Stimulated activated CD8-positive, alpha-beta memory T cell treated with anti-CD3 and anti-CD28 coated beads, Interleukin-15, amount 100 ng/mL, for 48 hours (primary cell): Measurements from ENCODE around the gene C3orf18.

Source experiments
- DNase-seq, 2 donors: peaks; one replicate each; pipeline ENCODE4 v3.0.0-alpha.2; 2020; ENCODE audit warnings: low read depth in 2 of 2

C3orf18 gene

DNA sequence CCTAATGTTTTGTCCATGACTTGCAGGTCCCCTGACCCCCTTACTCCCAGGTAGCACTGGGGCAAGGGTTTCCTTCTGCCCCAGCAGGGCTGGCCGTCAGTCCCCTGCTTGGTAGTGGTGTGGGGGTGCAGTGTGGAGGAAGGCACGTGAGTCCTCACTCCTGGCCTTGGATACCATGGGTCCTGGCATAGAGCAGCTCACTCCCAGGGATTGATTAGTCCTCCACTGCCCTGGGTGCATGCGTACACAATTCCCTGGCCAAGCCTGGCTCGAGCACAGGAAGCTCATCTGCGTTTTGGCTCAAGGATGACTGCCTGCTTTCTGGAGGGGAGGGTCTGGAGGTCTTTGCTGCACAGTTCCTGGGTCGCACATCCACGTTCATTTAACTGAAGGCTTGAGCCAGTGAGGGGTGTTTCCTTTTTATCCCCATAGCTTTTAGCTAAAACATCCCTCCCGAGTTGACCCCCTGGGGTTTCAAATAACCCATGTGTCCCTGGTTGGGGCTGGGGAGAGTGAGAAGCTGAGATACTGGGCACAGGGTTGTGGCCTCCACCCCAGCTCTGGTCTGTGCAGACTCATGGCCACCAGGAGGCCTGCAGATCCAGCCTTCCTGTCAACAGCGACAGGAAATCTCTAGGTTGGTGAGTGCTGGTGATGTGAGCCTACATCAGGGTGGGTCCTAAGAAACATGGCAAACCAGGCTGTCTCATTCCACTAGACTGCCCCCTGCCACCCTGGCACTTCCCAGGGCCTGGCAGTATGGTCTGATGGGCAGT, 13.3 kb upstream of the C3orf18 start:
- DNase-seq, result no peak

DNA sequence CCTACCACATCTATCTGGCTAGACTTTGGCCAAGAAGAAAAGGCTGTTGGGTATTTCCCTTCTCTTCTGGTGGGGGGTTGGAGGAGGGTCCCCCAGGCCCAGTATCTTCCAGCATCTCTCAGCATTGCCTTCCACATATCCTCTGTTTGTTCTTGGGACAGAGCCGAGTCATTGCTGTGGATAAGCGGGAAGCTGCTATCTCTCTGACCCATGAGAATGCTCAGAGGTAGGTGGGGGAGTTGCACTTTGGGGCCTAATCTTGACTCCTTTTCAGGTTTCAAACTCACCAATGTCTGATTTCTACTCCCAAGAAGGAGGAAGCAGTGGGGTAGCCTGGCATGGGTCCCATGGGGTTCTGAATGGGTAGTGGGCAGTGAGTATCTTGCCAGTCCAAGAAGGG, 9.8 kb upstream of the C3orf18 start:
- no peak for DNase-seq

DNA sequence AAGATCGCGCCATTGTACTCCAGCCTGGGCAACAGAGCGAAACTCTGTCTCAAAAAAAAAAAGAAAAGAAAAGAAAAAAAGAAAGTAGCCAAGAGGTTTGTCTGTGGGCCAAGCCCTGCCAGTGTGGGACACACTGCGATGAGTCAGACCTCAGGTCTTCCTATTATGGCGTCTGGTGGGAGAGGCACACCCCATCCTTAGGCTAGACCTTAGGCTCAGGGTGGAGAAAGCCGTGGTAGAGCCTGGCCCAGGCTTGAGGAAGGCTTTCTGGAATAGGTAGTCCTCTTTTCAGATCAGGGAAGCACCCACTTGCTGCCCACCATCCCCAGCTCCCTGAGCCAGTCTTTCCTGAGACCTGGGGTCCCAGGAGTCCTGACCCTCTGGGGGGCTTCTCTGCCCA, 7.8 kb upstream of the C3orf18 start:
- DNase-seq, result no peak

DNA sequence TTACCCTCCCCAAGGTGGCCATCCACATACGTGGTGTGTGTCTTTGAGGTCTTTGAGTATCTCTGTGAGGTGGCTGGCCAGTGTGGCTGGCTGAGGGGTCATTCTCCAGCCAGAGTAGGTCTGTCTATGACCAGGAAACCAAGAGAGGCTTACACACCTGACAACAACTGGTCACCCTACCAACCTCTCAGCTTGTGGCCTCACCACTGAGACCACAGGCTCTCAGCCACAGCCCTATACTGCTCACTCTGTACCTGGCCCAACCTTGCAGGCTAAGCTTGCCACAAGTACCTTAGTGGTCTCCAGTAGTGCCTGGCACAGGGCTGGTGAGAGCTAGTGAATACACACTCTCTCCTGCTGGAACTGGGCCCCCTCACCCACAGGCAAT, 6.9 kb upstream of the C3orf18 start:
- peak; percentile 42 to 60 for DNase-seq

DNA sequence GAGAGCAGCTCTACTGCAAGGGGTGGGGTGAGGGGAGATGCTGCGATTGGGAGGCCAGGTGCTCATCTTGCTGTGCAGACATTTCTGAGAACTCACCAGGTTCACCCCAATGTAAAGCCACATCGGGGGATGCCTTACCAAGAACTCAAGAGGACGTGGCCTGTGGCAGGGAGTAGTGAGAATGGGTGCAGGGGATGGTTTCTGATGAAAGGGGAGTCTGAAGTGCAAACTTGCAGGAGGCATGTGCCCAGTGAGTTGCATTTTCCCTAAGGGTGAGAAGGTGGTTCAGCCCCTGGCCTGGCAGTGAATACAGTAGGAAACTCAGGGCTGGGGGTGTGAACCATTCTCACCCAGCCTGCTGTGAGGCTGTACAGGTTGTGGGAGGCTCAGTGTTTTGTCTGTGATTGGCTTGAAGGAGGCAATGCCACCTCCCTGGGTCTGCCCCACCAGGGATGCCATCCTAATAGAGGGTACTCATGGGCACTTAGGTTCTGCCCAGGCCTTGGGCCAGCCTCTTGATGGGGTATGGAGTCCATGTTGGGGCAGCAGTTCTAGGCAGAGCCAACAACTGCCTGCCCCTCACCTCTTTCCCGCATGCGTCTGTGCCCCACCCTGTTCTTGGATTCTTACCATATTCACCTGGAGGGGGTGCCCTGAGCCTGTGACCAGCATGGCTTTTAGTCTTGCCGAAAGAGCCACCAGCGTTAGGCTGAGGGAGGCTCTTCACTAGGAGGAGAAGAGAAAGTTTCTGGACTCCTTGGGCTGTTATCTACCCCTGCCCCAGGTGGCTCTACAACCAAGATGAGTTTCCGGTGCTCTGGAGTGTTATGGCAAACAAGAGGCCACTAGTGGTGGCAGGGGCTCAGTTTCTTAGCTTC, 6.3 kb upstream of the C3orf18 start:
- peak; percentile 81 to 85 for DNase-seq

DNA sequence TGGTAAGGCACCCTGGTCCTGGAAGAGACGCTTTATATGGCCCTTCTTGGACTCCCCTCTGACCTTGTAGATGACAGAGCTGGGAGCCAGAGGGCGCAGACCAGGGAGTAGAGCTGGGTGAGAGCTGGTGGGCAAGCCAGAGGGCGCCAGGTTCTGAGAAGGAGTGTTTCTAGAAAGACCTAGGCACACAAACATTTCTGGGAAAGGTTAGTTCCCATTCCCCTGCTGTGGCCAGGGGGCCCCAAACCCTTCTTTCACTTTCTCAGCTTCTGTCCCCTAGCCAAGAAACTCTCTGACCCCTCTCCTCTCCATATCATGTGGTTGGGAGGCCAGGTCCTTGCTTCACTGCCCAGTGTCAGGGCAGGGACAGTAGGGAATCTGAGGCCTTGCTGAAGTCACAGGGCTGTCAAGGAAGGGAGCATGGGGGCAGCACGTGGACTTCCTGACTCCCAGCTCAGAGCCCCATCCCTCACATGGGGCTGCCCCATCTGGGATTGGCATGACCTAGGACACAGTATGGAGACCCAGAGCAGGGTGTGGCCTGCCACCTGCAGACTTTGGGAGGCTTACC, 5.3 kb upstream of the C3orf18 start:
- DNase-seq, result peak; percentile 67 to 69

DNA sequence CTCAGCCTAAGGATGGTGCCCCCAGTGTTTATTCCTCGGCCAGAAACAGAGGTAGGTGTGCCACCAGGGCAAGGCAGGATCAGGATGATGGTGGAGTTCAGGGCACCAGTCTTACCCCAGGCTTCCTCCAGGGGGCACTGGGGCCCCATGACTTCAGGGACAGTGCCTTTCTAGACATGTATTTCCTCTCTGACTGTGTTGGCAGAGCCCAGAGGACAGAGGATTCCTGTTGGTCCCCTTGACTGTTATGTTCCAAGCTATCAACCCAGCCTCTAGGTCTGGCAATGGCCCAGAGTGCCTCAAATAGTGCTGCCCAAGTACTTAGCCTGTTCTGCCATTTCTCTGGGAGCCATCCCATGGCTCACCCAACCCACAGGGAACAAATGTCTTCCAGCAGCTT, 4.6 kb upstream of the C3orf18 start:
- DNase-seq, result peak; percentile 69 to 73

DNA sequence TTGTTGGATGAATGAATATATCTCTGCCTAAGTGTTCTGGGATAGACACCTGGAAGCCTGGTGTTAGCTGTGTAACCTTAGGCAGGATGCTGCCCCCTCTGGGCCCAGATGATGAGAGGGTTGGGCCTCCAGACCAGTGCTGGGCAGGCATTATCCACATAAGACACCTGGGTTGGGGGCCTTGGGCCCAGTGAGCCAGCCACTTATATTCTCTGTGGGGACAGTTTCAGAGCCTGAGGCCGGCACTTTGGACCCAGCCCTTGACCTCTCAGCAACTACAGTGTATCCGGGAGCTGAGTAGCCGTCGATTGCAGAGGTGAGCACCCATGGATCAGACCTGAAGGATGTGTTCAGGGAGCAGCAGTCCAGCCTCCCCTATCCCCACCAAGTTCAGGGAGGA, 3.9 kb upstream of the C3orf18 start:
- DNase-seq, result no peak

DNA sequence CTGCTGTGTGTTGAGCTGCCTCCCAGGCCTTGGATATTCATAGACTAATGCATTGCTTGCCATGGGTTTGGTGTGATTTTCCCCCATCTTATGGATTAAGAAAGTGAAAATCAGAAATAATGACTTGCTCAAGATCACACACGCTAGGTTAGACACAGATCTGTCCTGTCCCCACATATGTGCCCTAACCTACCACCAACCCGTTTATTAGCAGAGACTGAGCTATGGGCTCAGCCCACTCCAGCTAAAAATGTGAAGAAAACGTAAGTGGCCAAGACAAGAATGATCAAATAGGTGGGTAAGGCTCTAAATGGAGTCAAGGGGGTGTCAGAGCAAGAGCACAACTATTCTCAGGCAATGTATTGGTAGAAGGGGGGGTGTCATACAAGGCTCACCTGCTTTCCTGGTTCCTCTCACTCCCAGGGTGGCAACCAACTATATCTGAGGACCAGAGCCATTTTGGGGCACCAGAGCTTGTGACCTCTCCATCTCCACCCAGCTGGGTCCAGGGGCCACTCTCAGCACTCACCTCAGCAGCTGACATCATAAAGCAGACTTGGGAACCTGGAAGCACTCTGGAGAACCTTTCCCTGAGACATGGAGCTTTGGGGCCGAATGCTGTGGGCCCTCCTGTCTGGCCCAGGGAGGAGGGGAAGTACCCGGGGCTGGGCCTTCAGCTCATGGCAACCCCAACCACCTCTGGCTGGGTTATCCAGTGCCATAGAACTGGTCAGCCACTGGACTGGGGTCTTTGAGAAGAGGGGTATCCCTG, 3.1 kb upstream of the C3orf18 start:
- no peak for DNase-seq

DNA sequence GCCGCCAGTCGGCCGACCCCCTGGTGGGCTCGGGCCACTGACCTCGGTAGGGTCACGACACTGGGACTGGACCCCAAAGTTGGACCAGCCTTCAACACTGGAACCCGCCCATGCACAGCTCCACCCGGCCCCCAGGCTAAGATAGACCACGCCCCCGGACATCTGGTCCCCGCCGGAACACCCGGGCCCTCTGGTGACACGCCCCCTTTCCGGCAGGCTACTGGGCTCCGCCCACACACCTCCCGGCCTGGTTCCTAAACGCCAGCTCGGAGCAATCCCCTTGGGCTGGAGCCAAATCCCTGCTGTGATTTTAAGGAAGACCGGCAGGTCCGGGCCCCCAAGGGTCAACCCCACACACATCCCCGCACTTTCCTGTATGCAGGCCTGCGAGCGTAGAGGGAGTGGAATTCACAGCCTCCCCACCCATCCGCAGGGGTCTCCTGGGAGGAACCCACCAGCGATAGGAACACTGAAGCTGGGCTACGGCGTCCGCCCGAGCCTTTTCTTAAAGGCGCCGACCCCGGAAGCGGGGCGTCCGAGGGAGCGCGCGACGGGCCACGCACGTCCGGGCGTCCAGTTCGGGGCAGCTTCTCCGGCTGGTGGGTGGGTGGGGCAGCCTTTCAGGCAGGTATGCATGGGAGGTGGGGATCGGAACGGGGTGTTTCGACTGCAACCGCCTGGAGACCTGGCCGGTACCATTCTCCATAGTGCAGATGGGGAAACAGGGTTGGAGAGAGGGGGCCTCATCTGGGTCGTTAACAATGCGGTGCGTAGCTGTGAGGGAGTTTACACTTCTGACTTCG, 1.6 kb upstream of the C3orf18 start, which contains the start of gene HEMK1:
TSS of gene HEMK1 (plus strand) at position 576 of the 803 bp plus-strand sequence. CDS start 1,583 bp downstream, outside the sequence.
- DNase-seq, result peak; percentile 95 to 96

DNA sequence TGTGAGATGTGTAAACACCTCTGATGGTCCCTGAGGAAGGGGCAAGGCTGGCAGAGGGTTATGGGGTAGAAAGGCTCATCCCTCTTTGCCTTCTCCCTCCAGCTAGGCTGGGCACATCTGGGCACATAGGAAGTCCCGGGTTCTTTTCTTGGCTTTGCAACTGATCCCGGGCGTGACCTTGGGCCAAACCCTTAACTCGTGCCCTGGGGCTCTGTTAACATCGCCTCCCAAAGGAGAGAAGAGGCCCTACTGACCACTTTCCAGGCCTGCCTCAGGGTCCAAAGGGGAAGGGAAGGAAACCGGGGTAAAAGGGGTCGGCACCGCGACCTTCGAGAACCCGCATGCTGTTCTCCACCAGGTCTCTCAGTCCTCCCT, 549 bp downstream of the C3orf18 start:
- DNase-seq, result no peak

DNA sequence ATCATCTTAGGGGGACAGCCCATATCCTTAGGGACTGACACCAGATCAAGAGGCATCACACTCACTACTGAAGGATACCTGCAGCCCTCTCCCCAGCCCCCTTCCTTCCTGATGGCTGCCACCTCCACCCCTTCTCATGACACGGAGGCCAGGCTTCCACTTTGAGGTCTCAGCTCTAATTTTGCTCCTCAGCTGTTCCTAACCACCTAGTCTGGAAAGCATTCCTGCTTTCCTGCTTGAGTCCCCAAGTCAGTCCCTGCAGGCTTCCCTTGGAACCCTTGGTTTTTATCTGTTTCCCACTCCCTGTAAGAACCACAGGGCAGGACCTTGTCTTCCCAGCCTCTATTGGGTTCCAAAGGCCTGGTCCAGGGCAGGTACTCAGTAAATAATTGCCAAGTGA, 3.2 kb downstream of the C3orf18 start:
- no peak for DNase-seq

DNA sequence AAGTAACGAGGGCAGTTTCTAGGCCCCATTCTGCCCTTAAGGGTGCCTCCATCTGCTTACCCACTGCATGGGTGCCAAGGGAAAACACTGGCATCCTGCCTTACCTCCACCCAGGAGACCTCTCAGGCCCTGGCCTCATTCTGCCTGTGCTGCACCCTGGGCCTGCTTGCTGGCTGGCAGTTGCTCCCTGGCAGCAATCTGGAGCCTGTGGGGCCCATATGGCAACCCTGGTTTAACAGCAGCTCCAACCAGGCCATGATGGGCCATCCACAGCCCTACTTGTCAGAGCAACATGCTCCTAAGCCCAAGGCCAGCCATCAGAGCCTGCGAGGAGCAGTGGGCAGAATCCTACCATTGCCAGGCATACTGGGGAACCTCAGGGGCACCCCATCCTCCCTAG, 3.7 kb downstream of the C3orf18 start:
- no peak for DNase-seq

DNA sequence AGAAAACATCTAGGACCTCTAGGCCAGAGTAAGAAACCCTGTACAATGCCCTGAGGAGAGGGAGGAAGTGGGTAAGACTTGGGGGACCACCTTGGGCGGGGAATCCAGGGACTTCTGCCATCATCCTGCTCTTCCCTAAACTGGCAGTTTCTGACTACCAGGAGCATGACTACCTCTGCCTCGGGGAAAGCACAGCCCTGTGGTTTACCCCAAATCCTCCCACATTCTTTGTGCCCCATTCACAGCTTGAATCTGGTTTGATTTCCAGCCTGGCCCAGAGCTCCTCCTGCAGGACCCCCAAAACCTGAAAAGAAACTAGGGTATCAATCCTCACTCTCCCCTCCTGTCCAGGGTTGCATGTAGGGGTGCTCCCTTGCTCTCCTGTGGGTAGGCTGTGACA, 4.7 kb downstream of the C3orf18 start:
- no peak for DNase-seq

DNA sequence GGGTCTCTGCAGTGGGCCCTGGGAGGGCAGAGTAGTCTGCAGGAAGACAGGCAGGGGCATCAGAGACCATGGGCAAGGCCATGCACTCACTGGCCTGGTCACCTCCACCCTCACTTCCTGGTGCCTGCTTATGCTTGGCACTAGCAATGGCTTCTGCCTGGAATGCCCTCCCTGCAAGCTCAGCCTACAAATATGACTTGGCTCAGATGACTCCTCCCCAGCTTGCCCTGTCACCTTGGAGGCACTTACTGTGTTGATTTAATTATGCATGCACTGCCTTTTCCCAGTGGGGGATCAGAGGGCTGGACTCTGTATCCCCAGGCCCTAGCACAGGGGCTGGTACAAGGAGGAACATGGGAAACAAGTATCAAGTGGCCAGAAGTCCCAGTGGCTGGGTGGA, 7.8 kb downstream of the C3orf18 start:
- no peak for DNase-seq

DNA sequence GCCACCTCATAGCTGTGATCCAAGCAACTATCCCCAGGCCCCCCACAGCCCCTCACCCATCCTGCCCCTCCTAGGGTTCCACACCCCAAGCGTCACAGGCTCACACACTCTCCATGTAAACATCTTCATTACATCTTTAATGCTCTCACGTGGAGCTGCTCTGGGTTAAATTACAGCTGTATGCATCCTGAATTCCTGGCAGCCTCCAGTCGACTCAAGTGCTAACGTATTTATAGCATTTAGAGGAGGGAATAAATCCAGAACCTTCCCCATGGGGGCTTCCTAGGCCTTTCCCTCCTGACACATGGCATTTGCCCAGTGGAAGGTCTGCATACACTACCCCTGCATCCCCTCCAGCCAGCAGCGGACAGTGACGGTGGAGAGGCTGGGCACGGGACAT, 9.6 kb downstream of the C3orf18 start:
- no peak for DNase-seq

DNA sequence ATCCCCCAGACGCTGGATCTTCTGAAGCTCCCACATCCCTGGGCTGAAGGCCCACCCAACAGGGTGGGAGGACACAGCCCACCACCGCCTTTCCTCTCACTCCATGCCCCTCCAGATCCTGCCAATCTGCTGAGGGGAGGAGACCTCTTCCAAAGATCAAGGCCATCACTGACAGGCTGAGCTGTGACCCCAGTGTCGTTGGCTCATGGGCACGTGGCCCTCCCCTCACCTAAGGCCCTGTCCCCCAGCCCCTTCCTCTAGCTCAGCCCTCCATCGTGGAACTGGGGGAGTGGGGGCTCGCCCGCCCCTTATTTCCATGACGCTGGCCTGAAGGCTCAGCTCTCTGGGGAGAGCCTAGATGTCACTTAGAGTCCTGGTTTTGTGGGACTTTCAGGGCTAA, 10.4 kb downstream of the C3orf18 start:
- DNase-seq, result no peak

DNA sequence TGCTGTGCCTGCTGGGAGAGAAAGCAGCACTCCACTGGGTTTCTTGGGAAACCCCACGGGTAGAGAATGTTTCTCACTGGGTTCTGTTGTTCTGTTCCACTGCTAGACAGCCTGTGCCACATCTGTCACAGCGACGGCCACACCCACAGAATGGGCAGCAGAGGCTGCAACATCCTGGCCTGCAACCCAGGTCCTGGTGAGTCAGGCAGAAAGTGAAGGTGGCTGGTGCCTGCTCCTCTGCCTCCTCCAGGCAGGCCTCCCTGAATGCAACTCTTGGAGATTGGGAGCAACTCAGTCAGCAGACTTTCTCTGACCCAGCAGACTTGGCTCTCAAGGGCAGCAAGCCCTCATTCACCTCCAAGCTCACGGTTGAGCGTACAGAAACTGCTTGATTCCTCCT, 13.0 kb downstream of the C3orf18 start:
- DNase-seq, result no peak

DNA sequence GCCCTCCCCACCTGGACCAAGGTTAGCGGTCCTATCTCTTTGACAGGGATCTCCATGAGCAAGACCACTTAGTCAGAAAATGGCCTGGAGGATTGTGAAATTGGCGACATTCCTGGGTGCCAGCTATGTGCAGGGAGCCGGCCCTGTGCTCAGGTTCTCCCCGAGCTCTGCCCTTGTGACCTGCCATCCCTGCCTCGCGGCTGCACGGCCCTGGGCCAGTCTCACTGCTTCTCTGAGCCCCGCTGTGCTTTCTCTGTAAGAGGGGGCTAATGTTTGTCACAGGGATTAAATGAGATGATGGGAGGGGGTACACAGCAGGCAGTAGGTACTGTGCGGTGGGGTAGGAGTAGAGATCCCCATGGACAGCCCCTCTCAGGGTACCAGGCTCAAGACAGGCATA, 14.9 kb downstream of the C3orf18 start:
- no peak for DNase-seq

DNA sequence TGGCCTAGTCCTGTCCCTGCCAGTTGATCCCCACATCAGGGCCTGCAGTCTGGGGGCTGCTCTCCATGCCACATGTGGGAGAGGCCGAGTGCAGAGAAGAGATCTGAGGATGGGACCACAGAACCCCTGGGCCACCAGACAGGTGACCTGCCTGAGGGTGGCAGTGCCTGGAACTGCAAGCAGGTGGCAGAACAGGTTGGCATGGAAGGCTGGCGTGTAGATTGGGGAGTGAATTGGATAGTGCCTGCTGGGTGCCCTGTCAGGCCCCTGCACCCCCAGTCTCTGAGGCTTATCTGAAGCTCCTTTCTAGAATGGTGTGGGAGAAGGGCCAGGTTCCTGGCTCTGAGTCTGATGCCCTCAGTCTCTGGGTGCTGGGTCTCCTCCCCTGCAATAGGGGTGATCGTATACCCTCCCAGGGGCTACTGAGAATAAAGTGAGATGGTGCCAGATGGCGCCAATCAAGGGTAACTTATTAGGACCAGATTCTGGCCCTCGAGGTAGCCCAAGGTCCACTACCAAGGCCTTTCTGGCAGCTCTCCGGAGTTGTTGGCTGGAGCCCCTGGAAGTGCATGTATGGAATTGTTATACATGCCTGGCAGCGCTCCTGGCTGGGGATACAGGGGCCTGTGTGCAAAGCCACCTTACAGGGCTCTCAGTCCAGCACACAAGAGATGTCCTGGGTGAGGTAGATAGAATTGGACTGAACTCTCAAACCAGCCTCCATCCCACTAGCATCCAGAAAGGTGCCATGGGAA, 15.7 kb downstream of the C3orf18 start:
- no peak for DNase-seq
